Activated CD8-positive, alpha-beta T cell treated with anti-CD3 and anti-CD28 coated beads, Interleukin-2, amount 10 ng/mL, durations not matched to agents 7 days and 5 days (primary cell): Measurements from ENCODE around the gene PPAT. TPM values are rescaled to one million over a fixed set of nuclear protein-coding genes. Genes with fewer than 3 reads are reported as not detected.

Source experiments
- ATAC-seq: fragments of 150-1000 bp; cut with Tn5 transposase; one replicate; pipeline ENCODE4 v1.10.0; 2021; ENCODE audit warnings: moderate library complexity
- CTCF ChIA-PET: fragments of 350-600 bp; sonication (Branson Sonifier 250); formaldehyde crosslinking; loops from one replicate; lab custom pipeline; 2021; ENCODE audit warnings: antibody characterized with exemption; lab: Charles Lee
- POLR2A ChIA-PET: fragments of 350-600 bp; sonication (Branson Sonifier 250); formaldehyde crosslinking; loops from one replicate; lab custom pipeline; 2021; ENCODE audit warnings: antibody characterized with exemption; lab: Charles Lee
- DNase-seq: peaks from one replicate; pipeline ENCODE4 v3.0.0-alpha.2; 2020
- H3K27ac Mint-ChIP-seq: one replicate; pipeline ENCODE4 v1.8.0; 2021; ENCODE audit warnings: mild to moderate bottlenecking, mixed read lengths
- H3K27me3 Mint-ChIP-seq: one replicate; pipeline ENCODE4 v1.8.0; 2021; ENCODE audit warnings: low read depth, mixed read lengths
- H3K36me3 Mint-ChIP-seq: one replicate; pipeline ENCODE4 v1.8.0; 2021; ENCODE audit warnings: low read depth, mixed read lengths
- H3K4me1 Mint-ChIP-seq: one replicate; pipeline ENCODE4 v1.8.0; 2021; ENCODE audit warnings: low read depth, mixed read lengths
- H3K4me3 Mint-ChIP-seq: one replicate; pipeline ENCODE4 v1.8.0; 2021; ENCODE audit warnings: mild to moderate bottlenecking, mixed read lengths
- H3K9me3 Mint-ChIP-seq: one replicate; pipeline ENCODE4 v1.8.0; 2022; ENCODE audit warnings: mixed read lengths; ENCODE audit not compliant: insufficient read depth
- total RNA-seq, 2 experiments: library from RNA; stranded (reverse); gene quantifications; one replicate each; pipeline ENCODE4 v1.2.3, GENCODE V29; 2021

Gene PPAT
- total RNA-seq, 2 experiments from 2014 or later: 29.0 to 32.5 TPM

GRCh38 chr4:56345458-56345857, 90.0 kb downstream of the PPAT start:
- H3K9me3 Mint-ChIP-seq: no peaks in the 10 kb centered on the region
- H3K27ac Mint-ChIP-seq: no peak overlapping the region
- no peak for ATAC-seq
- no peak overlapping the region for H3K4me3 Mint-ChIP-seq
- CTCF ChIA-PET: no interaction called here
- H3K27me3 Mint-ChIP-seq: no peaks in the 10 kb centered on the region
- peaks cover 15% of the 10 kb centered on the region for H3K36me3 Mint-ChIP-seq
- DNase-seq: no peak
- POLR2A ChIA-PET: no interaction called here
- peaks cover 13% of the 10 kb centered on the region for H3K4me1 Mint-ChIP-seq

Other genes starting within 250 kb of the PPAT start
- gene AASDH, start 48.1 kb downstream of the PPAT start, total RNA-seq: 1 to 10 TPM; 8.5 to 9.9 TPM
- 100 to 1,000 TPM; 180 to 188 TPM for gene PAICS, start 645 bp upstream of the PPAT start, total RNA-seq
- gene SRP72, start 32.0 kb upstream of the PPAT start, total RNA-seq: 100 to 1,000 TPM; 131 to 132 TPM
- under 1 TPM; 0.16 to 0.18 TPM for gene ARL9, start 70.2 kb upstream of the PPAT start, total RNA-seq
- 10 to 100 TPM; 63.6 to 67.4 TPM for gene HOPX, start 245.7 kb upstream of the PPAT start, total RNA-seq